DND-41 (cell line): ENCODE results near the gene VSIG10.

Experiments used
- CTCF ChIP-seq: IDR thresholded peaks from 2 replicates; pipeline ENCODE4 v1.5.1; 2012; ENCODE audit warnings: borderline replicate concordance, low read length, moderate library complexity, mild to moderate bottlenecking; ENCODE audit not compliant: poor library complexity, severe bottlenecking; ENCODE audit errors: extremely low read depth
- EZH2 ChIP-seq: IDR thresholded peaks from 3 replicates; pipeline ENCODE4 v1.6.1; 2012; ENCODE audit warnings: borderline replicate concordance, low read depth, mild to moderate bottlenecking, moderate library complexity, low read length, inconsistent platforms; ENCODE audit not compliant: severe bottlenecking

GRCh38 chr12:118044075-118044474, 59.7 kb downstream of the VSIG10 start:
- TF ChIP-seq CTCF (no peak), EZH2 (no peak)
